Skeletal muscle cell (primary cell): ENCODE results near the gene ALDH1B1.

Experiments
- DNase-seq: peaks from one replicate; pipeline ENCODE4 v3.0.0-alpha.2; 2010; ENCODE audit warnings: low read depth
- H3K4me3 ChIP-seq: 2 replicates; pipeline ENCODE4 v1.5.1; 2011; ENCODE audit warnings: low read depth, mild to moderate bottlenecking, control low read depth, low read length, moderate library complexity

ALDH1B1 gene

GRCh38 chr9:38392235-38393127, at the start of gene ALDH1B1:
ALDH1B1 (plus strand) TSS chr9:38392702; CDS start chr9:38395749, 3,047 bp downstream.
- peak within 1 kb of the TSS; percentile 77 for H3K4me3 ChIP-seq
- DNase-seq = peak; percentile 53

GRCh38 chr9:38343037-38343436, 49.5 kb upstream of the ALDH1B1 start:
- no peak overlapping the region for H3K4me3 ChIP-seq
- DNase-seq = no peak

- DNase-seq = no peak
- H3K4me3 ChIP-seq = no peak overlapping the region
Observed at GRCh38 chr9:38343552-38343951, 49.0 kb upstream of the ALDH1B1 start.

GRCh38 chr9:38344566-38345324, 47.8 kb upstream of the ALDH1B1 start:
- H3K4me3 ChIP-seq = no peak overlapping the region
- no peak for DNase-seq

GRCh38 chr9:38345851-38346755, 46.4 kb upstream of the ALDH1B1 start:
- no peak overlapping the region for H3K4me3 ChIP-seq
- DNase-seq = no peak

GRCh38 chr9:38346811-38347210, 45.7 kb upstream of the ALDH1B1 start:
- no peak overlapping the region for H3K4me3 ChIP-seq
- DNase-seq = no peak

- DNase-seq = no peak
- no peak overlapping the region for H3K4me3 ChIP-seq
Observed at GRCh38 chr9:38347271-38347671, 45.2 kb upstream of the ALDH1B1 start.

GRCh38 chr9:38347946-38348345, 44.6 kb upstream of the ALDH1B1 start:
- no peak overlapping the region for H3K4me3 ChIP-seq
- DNase-seq = no peak

GRCh38 chr9:38350529-38350928, 42.0 kb upstream of the ALDH1B1 start:
- no peak for DNase-seq
- no peak overlapping the region for H3K4me3 ChIP-seq

GRCh38 chr9:38352530-38353328, 39.8 kb upstream of the ALDH1B1 start:
- DNase-seq = no peak
- no peak overlapping the region for H3K4me3 ChIP-seq

GRCh38 chr9:38355115-38355514, 37.4 kb upstream of the ALDH1B1 start:
- DNase-seq = no peak
- no peak overlapping the region for H3K4me3 ChIP-seq

GRCh38 chr9:38355517-38356120, 36.9 kb upstream of the ALDH1B1 start:
- DNase-seq = no peak
- no peak overlapping the region for H3K4me3 ChIP-seq

- no peak overlapping the region for H3K4me3 ChIP-seq
- DNase-seq = no peak
Observed at GRCh38 chr9:38356851-38357250, 35.7 kb upstream of the ALDH1B1 start.

GRCh38 chr9:38357350-38358114, 35.0 kb upstream of the ALDH1B1 start:
- H3K4me3 ChIP-seq = no peak overlapping the region
- DNase-seq = no peak

GRCh38 chr9:38358390-38359296, 33.9 kb upstream of the ALDH1B1 start:
- no peak for DNase-seq
- no peak overlapping the region for H3K4me3 ChIP-seq

GRCh38 chr9:38359297-38359653, 33.2 kb upstream of the ALDH1B1 start:
- no peak overlapping the region for H3K4me3 ChIP-seq
- no peak for DNase-seq
